KMS-11 (cell line): Measurements from ENCODE around the gene IFI44.

Source experiments
- H2AFZ ChIP-seq: fragments of 200-600 bp; sonication (generic); 2 replicates; pipeline ENCODE4 v1.6.1; 2016; ENCODE audit warnings: antibody characterized with exemption, mixed run types, low read depth
- H3K27ac ChIP-seq: fragments of 200-600 bp; sonication (generic); 2 replicates; pipeline ENCODE4 v1.6.1; 2016; ENCODE audit warnings: mild to moderate bottlenecking, mixed run types
- H3K27me3 ChIP-seq: fragments of 200-600 bp; sonication (generic); 2 replicates; pipeline ENCODE4 v1.6.1; 2017; ENCODE audit warnings: mild to moderate bottlenecking, low read depth, mixed run types, moderate library complexity; ENCODE audit not compliant: insufficient read depth
- H3K36me3 ChIP-seq: fragments of 200-600 bp; sonication (generic); 2 replicates; pipeline ENCODE4 v1.6.1; 2017; ENCODE audit warnings: mild to moderate bottlenecking, mixed run types; ENCODE audit not compliant: insufficient read depth
- H3K4me1 ChIP-seq: fragments of 200-600 bp; sonication (generic); 2 replicates; pipeline ENCODE4 v1.6.1; 2016; ENCODE audit warnings: mild to moderate bottlenecking, low read depth, mixed run types; ENCODE audit not compliant: poor library complexity, severe bottlenecking
- H3K4me2 ChIP-seq: fragments of 200-600 bp; sonication (generic); 2 replicates; pipeline ENCODE4 v1.7.0; 2016; ENCODE audit warnings: mild to moderate bottlenecking, mixed run types
- H3K4me3 ChIP-seq: fragments of 200-600 bp; sonication (generic); IDR thresholded peaks from 2 replicates; pipeline ENCODE4 v1.6.1; 2017; ENCODE audit warnings: low read depth, low read length, mixed read lengths; ENCODE audit not compliant: insufficient read depth
- H3K79me2 ChIP-seq: fragments of 200-600 bp; sonication (generic); 2 replicates; pipeline ENCODE4 v1.6.1; 2016; ENCODE audit warnings: low read depth, mixed run types; ENCODE audit not compliant: insufficient read depth
- H3K9ac ChIP-seq: fragments of 200-600 bp; sonication (generic); 2 replicates; pipeline ENCODE4 v1.6.1; 2016; ENCODE audit warnings: mild to moderate bottlenecking, mixed run types
- H4K20me1 ChIP-seq: fragments of 200-600 bp; sonication (generic); 2 replicates; pipeline ENCODE4 v1.6.1; 2016; ENCODE audit warnings: mild to moderate bottlenecking, mixed run types; ENCODE audit not compliant: insufficient read depth
- TF ChIP-seq, protein P1 (sequence below): fragments of 200-600 bp; sonication (generic); conservative IDR thresholded peaks from 2 replicates; pipeline ENCODE4 v1.6.1; 2017; ENCODE audit warnings: low read depth, mild to moderate bottlenecking, antibody characterized with exemption, low read length, moderate library complexity, mixed read lengths

The IFI44 gene

GRCh38 chr1:78663923-78664322, 14.3 kb downstream of the IFI44 start:
- no peaks in the 10 kb centered on the region for H3K36me3 ChIP-seq

GRCh38 chr1:78664763-78665162, 15.1 kb downstream of the IFI44 start:
- Histone ChIP-seq H2AFZ (no peak overlapping the region), H3K27me3 (no peaks in the 10 kb centered on the region), H3K79me2 (no peaks in the 10 kb centered on the region), H3K36me3 (no peaks in the 10 kb centered on the region), H3K9ac (no peak overlapping the region), H3K4me1 (no peaks in the 10 kb centered on the region), H4K20me1 (no peaks in the 10 kb centered on the region), H3K4me3 (no peak overlapping the region), H3K27ac (no peak overlapping the region), H3K4me2 (no peak overlapping the region)
- TF ChIP-seq, protein P1, sequence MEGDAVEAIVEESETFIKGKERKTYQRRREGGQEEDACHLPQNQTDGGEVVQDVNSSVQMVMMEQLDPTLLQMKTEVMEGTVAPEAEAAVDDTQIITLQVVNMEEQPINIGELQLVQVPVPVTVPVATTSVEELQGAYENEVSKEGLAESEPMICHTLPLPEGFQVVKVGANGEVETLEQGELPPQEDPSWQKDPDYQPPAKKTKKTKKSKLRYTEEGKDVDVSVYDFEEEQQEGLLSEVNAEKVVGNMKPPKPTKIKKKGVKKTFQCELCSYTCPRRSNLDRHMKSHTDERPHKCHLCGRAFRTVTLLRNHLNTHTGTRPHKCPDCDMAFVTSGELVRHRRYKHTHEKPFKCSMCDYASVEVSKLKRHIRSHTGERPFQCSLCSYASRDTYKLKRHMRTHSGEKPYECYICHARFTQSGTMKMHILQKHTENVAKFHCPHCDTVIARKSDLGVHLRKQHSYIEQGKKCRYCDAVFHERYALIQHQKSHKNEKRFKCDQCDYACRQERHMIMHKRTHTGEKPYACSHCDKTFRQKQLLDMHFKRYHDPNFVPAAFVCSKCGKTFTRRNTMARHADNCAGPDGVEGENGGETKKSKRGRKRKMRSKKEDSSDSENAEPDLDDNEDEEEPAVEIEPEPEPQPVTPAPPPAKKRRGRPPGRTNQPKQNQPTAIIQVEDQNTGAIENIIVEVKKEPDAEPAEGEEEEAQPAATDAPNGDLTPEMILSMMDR = no peak

More at GRCh38 chr1:78663923-78664322, 14.3 kb downstream of the IFI44 start:
- TF ChIP-seq, protein P1 = no peak
- H3K4me1 ChIP-seq = no peaks in the 10 kb centered on the region
- no peaks in the 10 kb centered on the region for H3K27me3 ChIP-seq
- H3K27ac ChIP-seq = no peak overlapping the region
- no peaks in the 10 kb centered on the region for H4K20me1 ChIP-seq
- H3K4me2 ChIP-seq = no peak overlapping the region
- H3K4me3 ChIP-seq = no peak overlapping the region
- no peaks in the 10 kb centered on the region for H3K79me2 ChIP-seq
- no peak overlapping the region for H2AFZ ChIP-seq
- H3K9ac ChIP-seq = no peak overlapping the region

DNA sequence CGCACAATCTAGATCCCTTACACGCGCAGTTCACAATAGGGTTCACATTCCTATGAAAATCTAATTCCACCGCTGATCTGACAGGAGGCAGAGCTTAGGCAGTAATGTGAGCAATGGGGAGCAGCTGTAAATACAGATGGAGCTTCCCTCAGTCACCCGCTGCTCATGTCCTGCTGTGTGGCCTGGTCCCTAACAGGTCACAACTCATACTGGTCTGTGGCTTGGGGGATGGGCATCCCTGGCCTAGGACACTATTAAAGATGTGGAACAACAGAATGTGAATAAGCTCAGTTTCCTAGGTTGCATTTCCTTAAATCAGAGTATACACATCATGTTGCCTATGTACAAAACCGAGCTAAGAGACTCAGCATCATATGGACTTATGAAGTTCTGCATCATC, 16.2 kb downstream of the IFI44 start:
- no peak overlapping the region for H3K4me3 ChIP-seq
- H3K27ac ChIP-seq = no peak overlapping the region
- no peak overlapping the region for H3K4me2 ChIP-seq
- H4K20me1 ChIP-seq = no peaks in the 10 kb centered on the region
- H3K9ac ChIP-seq = no peak overlapping the region
- no peaks in the 10 kb centered on the region for H3K27me3 ChIP-seq
- no peaks in the 10 kb centered on the region for H3K4me1 ChIP-seq
- H3K79me2 ChIP-seq = no peaks in the 10 kb centered on the region
- no peak overlapping the region for H2AFZ ChIP-seq
- TF ChIP-seq, protein P1 = no peak
- no peaks in the 10 kb centered on the region for H3K36me3 ChIP-seq

DNA sequence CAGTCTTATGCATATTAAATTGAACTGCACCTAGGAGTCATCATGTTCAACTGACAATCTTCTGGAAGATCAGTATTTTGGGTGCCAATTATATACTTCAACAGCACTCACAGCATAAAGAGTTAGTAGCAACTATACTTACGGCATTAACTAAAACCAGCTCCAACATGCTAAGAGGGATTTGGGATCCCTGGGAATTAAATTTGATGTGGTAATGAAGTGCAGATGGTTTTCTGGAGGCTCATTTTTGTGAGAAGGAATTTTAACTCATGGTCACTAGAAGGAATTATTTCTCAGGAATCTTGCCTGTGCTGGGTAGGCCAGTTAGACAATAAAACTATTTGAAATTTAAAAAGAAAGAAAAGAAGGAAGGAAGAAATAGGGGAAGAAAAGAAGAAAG, 18.3 kb downstream of the IFI44 start:
- TF ChIP-seq, protein P1 = no peak
- Histone ChIP-seq H3K27ac (no peak overlapping the region), H3K4me1 (no peaks in the 10 kb centered on the region), H2AFZ (no peak overlapping the region), H3K27me3 (no peaks in the 10 kb centered on the region), H4K20me1 (no peaks in the 10 kb centered on the region), H3K9ac (no peak overlapping the region), H3K4me2 (no peak overlapping the region), H3K79me2 (no peaks in the 10 kb centered on the region), H3K36me3 (no peaks in the 10 kb centered on the region), H3K4me3 (no peak overlapping the region)
